Inflammatory macrophage treated with lipopolysaccharide for 1 hour (primary cell): ENCODE measurements around the gene PGLYRP4.
"Not testable (repeated sequence)": the region's sequence is repeated elsewhere in the genome, so short reads cannot be mapped to it uniquely, and the experiment has no call there.

Experiments
- DNase-seq, 2 donors: peaks; one replicate each; pipeline ENCODE4 v3.0.0-alpha.2; 2020 to 2022

PGLYRP4 gene

GRCh38 chr1:153355445-153356071 lies 6.9 kb upstream of the PGLYRP4 start:
- DNase-seq: peak; percentile 71 to 85

GRCh38 chr1:153354515-153355193 lies 6.0 kb upstream of the PGLYRP4 start:
- DNase-seq: no peak

- DNase-seq: no peak
These were observed 4.7 kb upstream of the PGLYRP4 start for GRCh38 chr1:153353226-153353947.

GRCh38 chr1:153352523-153352922 lies 3.9 kb upstream of the PGLYRP4 start:
- peak; percentile 39 to 83 for DNase-seq

- no peak for DNase-seq
These were observed 1.8 kb upstream of the PGLYRP4 start for GRCh38 chr1:153350321-153350957.

- no peak for DNase-seq
These were observed 1.0 kb upstream of the PGLYRP4 start for GRCh38 chr1:153349363-153350320.

- no peak for DNase-seq
These were observed 785 bp downstream of the PGLYRP4 start for GRCh38 chr1:153347856-153348255.

- DNase-seq: not testable (repeated sequence)
These were observed 1.6 kb downstream of the PGLYRP4 start for GRCh38 chr1:153347049-153347448.

- no peak for DNase-seq
These were observed 2.4 kb downstream of the PGLYRP4 start for GRCh38 chr1:153346077-153346723.

GRCh38 chr1:153345187-153346076 lies 3.2 kb downstream of the PGLYRP4 start:
- no peak for DNase-seq

GRCh38 chr1:153344718-153345025 lies 4.0 kb downstream of the PGLYRP4 start:
- peak; percentile 46 to 51 for DNase-seq

- no peak for DNase-seq
These were observed 4.6 kb downstream of the PGLYRP4 start for GRCh38 chr1:153343811-153344717.

GRCh38 chr1:153343040-153343681 lies 5.5 kb downstream of the PGLYRP4 start:
- DNase-seq: no peak

GRCh38 chr1:153342178-153342577 lies 6.5 kb downstream of the PGLYRP4 start:
- DNase-seq: no peak

GRCh38 chr1:153341431-153341934 lies 7.2 kb downstream of the PGLYRP4 start:
- no peak for DNase-seq

- no peak for DNase-seq
These were observed 8.3 kb downstream of the PGLYRP4 start for GRCh38 chr1:153340356-153340755.

GRCh38 chr1:153339802-153340201 lies 8.8 kb downstream of the PGLYRP4 start:
- no peak for DNase-seq

- DNase-seq: no peak
These were observed 10.4 kb downstream of the PGLYRP4 start for GRCh38 chr1:153337980-153338853.
